K562 (cell line): ENCODE results near the gene KCNH3. TPM values are rescaled to one million over a fixed set of nuclear protein-coding genes. Genes with fewer than 3 reads are reported as not detected.

Source experiments
- ATAC-seq: fragments of 200-7000 bp; cut with Tn5 transposase; 3 replicates; pipeline ENCODE4 v1.9.1; 2020; ENCODE audit warnings: moderate library complexity
- BruUV-seq: library from RNA; stranded (reverse); fragments of 400-500 nt; replicated peaks from 2 replicates; lab custom pipeline; 2021; lab: Mats Ljungman, UMichigan
- CTCF ChIA-PET: fragments of 300-600 bp; formaldehyde crosslinking; extraction: SDS; loops from one replicate; lab custom pipeline; 2021; ENCODE audit warnings: low intra/inter-chr PET ratio; lab: Yijun Ruan, JAX
- POLR2A ChIA-PET: fragments of 300-600, 350-650 bp; sonication (Branson Sonifier 250); formaldehyde crosslinking; extraction: SDS; loops from one replicate; lab custom pipeline; 2021; ENCODE audit warnings: antibody characterized with exemption, inconsistent platforms; lab: Yijun Ruan, JAX
- DNase-seq, 4 experiments: peaks; one replicate each; pipeline versions ENCODE4 v3.0.0 to v3.0.0-alpha.2; 2011 to 2018; ENCODE audit warnings: low spot score in 3 of 4, mixed read lengths in 3 of 4; ENCODE audit errors: extremely low read depth in 1 of 4
- FAIRE-seq: peaks from 2 replicates; lab custom pipeline; 2011; peaks lifted over from hg19 to GRCh38; lab: Jason Lieb, UNC
- H2AFZ ChIP-seq: 2 replicates; pipeline ENCODE4 v1.6.0; 2011; ENCODE audit warnings: low read depth, low read length, control low read depth, inconsistent platforms
- H3K27ac ChIP-seq: fragments of 200-600 bp; 3 replicates; pipeline ENCODE4 v1.8.0; 2011; ENCODE audit warnings: low read depth, mild to moderate bottlenecking, control low read depth, inconsistent platforms, low read length, moderate library complexity, mixed read lengths; ENCODE audit errors: extremely low read depth
- H3K27me3 ChIP-seq, 2 experiments: fragments of 300-600 bp in 1 of 2; 2 replicates in 1 of 2; 3 replicates in 1 of 2; pipeline versions ENCODE4 v1.6.0 to v1.8.0; 2011; ENCODE audit warnings: inconsistent platforms in 2 of 2, low read length in 2 of 2, mild to moderate bottlenecking in 1 of 2, mixed read lengths in 1 of 2, moderate library complexity in 1 of 2; ENCODE audit not compliant: control insufficient read depth in 2 of 2, insufficient read depth in 2 of 2
- H3K36me3 ChIP-seq: fragments of 300-600 bp; 3 replicates; pipeline ENCODE4 v1.8.0; 2011; ENCODE audit warnings: mild to moderate bottlenecking, low read length, inconsistent platforms; ENCODE audit not compliant: control insufficient read depth, insufficient read depth
- H3K4me1 ChIP-seq, 2 experiments: fragments of 200-600 bp in 1 of 2; replicated peaks in 1 of 2; 2 replicates in 1 of 2; 3 replicates in 1 of 2; pipeline versions ENCODE4 v1.5.1 to v1.8.0; 2011; ENCODE audit warnings: inconsistent platforms in 2 of 2, low read length in 2 of 2, mild to moderate bottlenecking in 1 of 2, mixed read lengths in 1 of 2, moderate library complexity in 1 of 2; ENCODE audit not compliant: control insufficient read depth in 2 of 2, insufficient read depth in 2 of 2
- H3K4me2 ChIP-seq: 2 replicates; pipeline ENCODE4 v1.6.1; 2011; ENCODE audit warnings: low read length, control low read depth, inconsistent platforms, mixed read lengths; ENCODE audit not compliant: insufficient read depth
- H3K4me3 ChIP-seq: fragments of 200-600 bp; sonication (generic), shearing (Covaris generic); 2 replicates; pipeline ENCODE4 v1.5.1; 2016; ENCODE audit warnings: control low read depth, inconsistent platforms
- H3K79me2 ChIP-seq: fragments of 200-600 bp; 3 replicates; pipeline ENCODE4 v1.8.0; 2011; ENCODE audit warnings: low read length, inconsistent platforms; ENCODE audit not compliant: control insufficient read depth, insufficient read depth
- H3K9ac ChIP-seq, 2 experiments: 2 replicates each; pipeline versions ENCODE4 v1.6.0 to v1.6.1; 2011; ENCODE audit warnings: low read depth in 2 of 2, low read length in 2 of 2, control low read depth in 1 of 2, inconsistent platforms in 1 of 2, mild to moderate bottlenecking in 1 of 2, mixed read lengths in 1 of 2; ENCODE audit not compliant: insufficient read depth in 1 of 2
- H3K9me1 ChIP-seq: one replicate; pipeline ENCODE4 v1.6.0; 2011; ENCODE audit warnings: inconsistent platforms, mild to moderate bottlenecking, low read length, moderate library complexity; ENCODE audit not compliant: control insufficient read depth, insufficient read depth
- H3K9me3 ChIP-seq: replicated peaks from 2 replicates; pipeline ENCODE4 v1.5.1; 2011; ENCODE audit warnings: low read depth, low read length, inconsistent platforms; ENCODE audit not compliant: control insufficient read depth, insufficient read depth
- H4K20me1 ChIP-seq: replicated peaks from 2 replicates; pipeline ENCODE4 v1.6.1; 2011; ENCODE audit warnings: low read length, inconsistent platforms, mixed read lengths; ENCODE audit not compliant: control insufficient read depth, insufficient read depth
- MED1 ChIP-seq: sonication (generic); formaldehyde crosslinking; IDR thresholded peaks from 2 replicates; pipeline ENCODE4 v1.8.1; 2023; ENCODE audit warnings: missing genetic modification reagents, borderline replicate concordance
- ZNF384 ChIP-seq: IDR thresholded peaks from 2 replicates; pipeline ENCODE4 v1.6.1; 2012; ENCODE audit warnings: low read depth, low read length, improper control_type of control experiment
- WGBS: fragments of 100-300 bp; shearing (Covaris generic); methylation state at CpG from one replicate; pipeline ENCODE4 v1.1.6; 2016; ENCODE audit warnings: low coverage, mixed read lengths; ENCODE audit not compliant: insufficient coverage; ENCODE audit errors: missing lambda C conversion rate; 5-methylcytosine and 5-hydroxymethylcytosine counted together
- in situ Hi-C: fragments of 300-500 bp; cut with MboI; formaldehyde crosslinking; loops from 4 replicates; pipeline ENCODE4 v1.15.0; 2018; ENCODE audit warnings: inconsistent platforms, mixed read lengths
- intact Hi-C: fragments of 100-400 bp; cut with micrococcal nuclease; formaldehyde crosslinking; loops from 2 replicates; pipeline ENCODE4 v1.14.2; 2022
- polyA plus RNA-seq, 8 experiments: library from polyadenylated mRNA; depleted of rRNA in 4 of 8; stranded (reverse) in 5 of 8; unstranded in 3 of 8; fragments of >200 nt; fragmentation: Nextera tagmentation in 2 of 8; fragmentation: Illumina TruSeq in 1 of 8; extraction: Ambion mirVana in 2 of 8; extraction: Trizol in 1 of 8; gene quantifications; 2 replicates each; pipeline versions ENCODE4 v1.2.1 to v1.2.3, GENCODE V29; 2011 to 2014; ENCODE audit warnings: inconsistent platforms in 1 of 8, missing spikeins in 1 of 8
- total RNA-seq, 7 experiments: library from RNA; depleted of rRNA in 6 of 7; stranded (reverse); fragments of >200 nt in 6 of 7; fragmentation: Illumina TruSeq in 2 of 7; extraction: Trizol in 2 of 7; gene quantifications; 2 replicates each; pipeline versions ENCODE4 v1.2.1 to v1.2.3, GENCODE V29; 2011 to 2021; ENCODE audit warnings: low replicate concordance in 1 of 7
- TF ChIP-seq, protein P1 (sequence below): fragments of 450-650 bp; formaldehyde crosslinking; IDR thresholded peaks from 2 replicates; pipeline ENCODE4 v1.4.0; 2022; ENCODE audit warnings: mild to moderate bottlenecking, moderate library complexity
- TF ChIP-seq, protein P2 (sequence below): sonication (generic); formaldehyde crosslinking; IDR thresholded peaks from 2 replicates; pipeline ENCODE4 v1.8.0; 2022; ENCODE audit warnings: missing genetic modification reagents, mild to moderate bottlenecking, moderate library complexity, borderline replicate concordance

Gene KCNH3
- total and polyA plus RNA-seq, 9 of the 15 experiments (the other 6 are each of a cell fraction or from before 2014, with no cell fraction given) = 0.01 to 0.09 TPM; not detected in 7

DNA sequence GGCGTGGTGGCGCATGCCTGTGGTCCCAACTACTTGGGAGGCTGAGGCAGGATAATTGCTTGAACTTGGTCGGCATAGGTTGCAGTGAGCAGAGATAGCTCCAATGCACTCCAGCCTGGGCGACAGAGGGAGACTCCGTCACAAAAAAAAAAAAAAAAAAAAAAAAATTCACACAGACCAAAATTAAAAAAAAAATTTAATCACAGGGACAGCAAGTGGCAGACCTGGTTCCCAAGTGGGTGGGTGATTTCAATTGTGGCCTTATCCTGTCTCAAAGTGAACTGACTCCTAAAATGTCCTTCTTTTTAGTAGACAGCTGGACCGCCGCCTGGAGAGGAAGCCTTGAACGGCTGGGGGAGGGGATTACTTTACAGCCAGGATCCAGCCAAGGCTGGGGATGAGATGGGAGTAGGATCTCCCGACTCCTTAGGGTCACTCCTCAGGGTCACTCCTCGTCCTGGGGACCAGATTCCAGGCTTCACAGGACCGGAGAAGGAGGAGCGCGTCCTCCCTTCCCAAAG lies 1.5 kb upstream of the KCNH3 start:
- Histone ChIP-seq H3K27ac (no peak overlapping the region), H3K79me2 (no peaks in the 10 kb centered on the region), H3K4me1 (peaks cover 0 to 37% of the 10 kb centered on the region in 2 experiments; a peak in 4 of 5 replicates), H3K9me3 (no peaks in the 10 kb centered on the region), H3K36me3 (no peaks in the 10 kb centered on the region), H3K4me3 (no peak overlapping the region; the same call in 1 of the 2 replicates), H3K27me3 (peaks cover 14 to 34% of the 10 kb centered on the region in 2 experiments), H4K20me1 (0 out of 2 replicates have a peak, but pooled peaks cover 9% of the 10 kb centered on the region), H2AFZ (peak overlapping the region; percentile 82), H3K9ac (peak overlapping the region in 1 of 2 experiments; percentile 86; a peak in 1 of 4 replicates), H3K9me1 (peaks cover 3% of the 10 kb centered on the region), H3K4me2 (peak overlapping the region; percentile 84)
- in situ Hi-C loops (no loop called here), intact Hi-C loops (no loop called here)
- TF ChIP-seq, protein P1, sequence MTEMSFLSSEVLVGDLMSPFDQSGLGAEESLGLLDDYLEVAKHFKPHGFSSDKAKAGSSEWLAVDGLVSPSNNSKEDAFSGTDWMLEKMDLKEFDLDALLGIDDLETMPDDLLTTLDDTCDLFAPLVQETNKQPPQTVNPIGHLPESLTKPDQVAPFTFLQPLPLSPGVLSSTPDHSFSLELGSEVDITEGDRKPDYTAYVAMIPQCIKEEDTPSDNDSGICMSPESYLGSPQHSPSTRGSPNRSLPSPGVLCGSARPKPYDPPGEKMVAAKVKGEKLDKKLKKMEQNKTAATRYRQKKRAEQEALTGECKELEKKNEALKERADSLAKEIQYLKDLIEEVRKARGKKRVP (CRISPR knock-in tag) = no peak
- TF ChIP-seq ZNF384 (peak; percentile 12; the same call in 1 of the 2 replicates), MED1 (CRISPR knock-in tag) (no peak)
- TF ChIP-seq, protein P2, sequence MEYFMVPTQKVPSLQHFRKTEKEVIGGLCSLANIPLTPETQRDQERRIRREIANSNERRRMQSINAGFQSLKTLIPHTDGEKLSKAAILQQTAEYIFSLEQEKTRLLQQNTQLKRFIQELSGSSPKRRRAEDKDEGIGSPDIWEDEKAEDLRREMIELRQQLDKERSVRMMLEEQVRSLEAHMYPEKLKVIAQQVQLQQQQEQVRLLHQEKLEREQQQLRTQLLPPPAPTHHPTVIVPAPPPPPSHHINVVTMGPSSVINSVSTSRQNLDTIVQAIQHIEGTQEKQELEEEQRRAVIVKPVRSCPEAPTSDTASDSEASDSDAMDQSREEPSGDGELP (CRISPR knock-in tag) = 0 out of 2 replicates have a peak, but pooled peaks have one; percentile 1
- DNase-seq = no peak
- ChIA-PET POLR2A (interaction anchor here (0.6 to 2.4 kb wide), 4 partner anchors 10 to 20 kb away, joined by 3 to 9 read pairs (median 3); no protein-coding TSS in a partner anchor), CTCF (no interaction called here)
- 34% methylated on average over 13 of the region's 13 CpGs for WGBS
- ATAC-seq = no peak
- no peak for FAIRE-seq
- no TSS peak for BruUV-seq
